Osteoblast (primary cell): Measurements from ENCODE around the gene ELOF1. TPM values are rescaled to one million over a fixed set of nuclear protein-coding genes. Genes with fewer than 3 reads are reported as not detected.

ENCODE experiments used
- DNase-seq: peaks from one replicate; pipeline ENCODE4 v3.0.0; 2011; ENCODE audit warnings: low spot score, mixed read lengths; ENCODE audit not compliant: insufficient read length; ENCODE audit errors: missing footprints
- H2AFZ ChIP-seq: 2 replicates; pipeline ENCODE4 v1.6.0; 2011; ENCODE audit warnings: mild to moderate bottlenecking, low read length
- H3K27ac ChIP-seq: 2 replicates; pipeline ENCODE4 v1.5.1; 2011; ENCODE audit warnings: mild to moderate bottlenecking, low read depth, low read length, moderate library complexity
- H3K27me3 ChIP-seq: 2 replicates; pipeline ENCODE4 v1.6.0; 2012; ENCODE audit warnings: mild to moderate bottlenecking, control low read depth, inconsistent platforms, low read length, moderate library complexity; ENCODE audit not compliant: insufficient read depth
- H3K36me3 ChIP-seq: 2 replicates; pipeline ENCODE4 v1.5.1; 2011; ENCODE audit warnings: mild to moderate bottlenecking, low read length, control low read depth, moderate library complexity; ENCODE audit not compliant: insufficient read depth
- H3K4me1 ChIP-seq: 2 replicates; pipeline ENCODE4 v1.5.1; 2011; ENCODE audit warnings: mild to moderate bottlenecking, low read length, control low read depth, moderate library complexity; ENCODE audit not compliant: insufficient read depth
- H3K4me2 ChIP-seq: 2 replicates; pipeline ENCODE4 v1.6.0; 2011; ENCODE audit warnings: mild to moderate bottlenecking, low read length; ENCODE audit not compliant: insufficient read depth
- H3K4me3 ChIP-seq: fragments of 200-600 bp; sonication (generic); 3 replicates; pipeline ENCODE4 v1.5.1; 2012; ENCODE audit warnings: mild to moderate bottlenecking, low read length, inconsistent platforms; ENCODE audit not compliant: insufficient read depth
- H3K79me2 ChIP-seq: 2 replicates; pipeline ENCODE4 v1.6.0; 2012; ENCODE audit warnings: mild to moderate bottlenecking, low read length, control low read depth, inconsistent platforms; ENCODE audit not compliant: insufficient read depth
- H3K9me3 ChIP-seq: 2 replicates; pipeline ENCODE4 v1.5.1; 2011; ENCODE audit warnings: low read depth, low read length, control low read depth
- H4K20me1 ChIP-seq: 2 replicates; pipeline ENCODE4 v1.6.0; 2012; ENCODE audit warnings: mild to moderate bottlenecking, low read length, control low read depth; ENCODE audit not compliant: insufficient read depth
- total RNA-seq: library from RNA; depleted of rRNA; stranded (reverse); fragments of >200 nt; gene quantifications from 2 replicates; pipeline ENCODE4 v1.2.3, GENCODE V29; 2012
- TF ChIP-seq, protein P1 (sequence below): IDR thresholded peaks from 2 replicates; pipeline ENCODE4 v1.5.1; 2011; ENCODE audit warnings: mild to moderate bottlenecking, low read depth, low read length, moderate library complexity; ENCODE audit errors: extremely low read depth

Gene ELOF1
- total RNA-seq, 1 donor, result 42.0 TPM

DNA sequence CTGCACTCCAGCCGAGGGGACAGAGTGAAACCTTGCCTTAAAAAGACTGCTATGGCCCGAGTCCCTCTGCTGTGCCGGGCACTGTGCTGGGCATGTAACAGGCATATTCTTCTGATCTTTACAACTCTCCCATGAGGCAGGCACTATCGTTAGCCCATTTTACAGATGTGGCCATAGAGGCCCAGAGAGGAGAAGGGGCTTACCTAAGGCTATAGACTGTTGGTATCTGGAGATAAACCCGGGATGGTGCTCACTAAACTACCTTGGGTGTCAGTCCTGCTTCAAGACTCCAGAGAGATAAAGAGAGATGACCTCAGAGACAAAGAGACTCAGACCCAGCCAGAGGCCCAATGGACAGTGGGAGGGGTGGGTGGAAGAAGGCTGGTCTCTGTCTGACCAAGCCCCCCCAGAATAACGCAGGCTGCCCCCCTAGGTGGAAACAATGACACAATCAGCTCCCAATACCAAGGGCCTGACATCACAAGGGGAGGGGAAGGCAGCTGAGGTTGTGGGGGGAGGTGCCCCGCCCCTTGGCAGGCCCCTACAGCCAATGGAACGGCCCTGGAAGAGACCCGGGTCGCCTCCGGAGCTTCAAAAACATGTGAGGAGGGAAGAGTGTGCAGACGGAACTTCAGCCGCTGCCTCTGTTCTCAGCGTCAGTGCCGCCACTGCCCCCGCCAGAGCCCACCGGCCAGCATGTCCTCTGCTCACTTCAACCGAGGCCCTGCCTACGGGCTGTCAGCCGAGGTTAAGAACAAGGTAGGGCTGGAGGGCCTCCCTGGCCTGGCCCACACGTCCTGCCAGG is 20.6 kb downstream of the ELOF1 start, which contains the start of gene CNN1:
CNN1 (plus strand) TSS at position 620 of the 805 bp plus-strand sequence; CDS start at position 697, 77 bp downstream.
- Histone ChIP-seq H3K27ac (peak within 1 kb of the TSS; percentile 23), H3K36me3 (no peaks in the 10 kb centered on the region), H3K9me3 (no peaks in the 10 kb centered on the region), H3K79me2 (no peaks in the 10 kb centered on the region), H3K4me1 (peaks cover 15% of the 10 kb centered on the region), H3K4me2 (peak within 1 kb of the TSS; percentile 68), H3K4me3 (peak within 1 kb of the TSS; percentile 57), H2AFZ (peak within 1 kb of the TSS; percentile 68), H4K20me1 (no peaks in the 10 kb centered on the region), H3K27me3 (no peaks in the 10 kb centered on the region)
- TF ChIP-seq, protein P1, sequence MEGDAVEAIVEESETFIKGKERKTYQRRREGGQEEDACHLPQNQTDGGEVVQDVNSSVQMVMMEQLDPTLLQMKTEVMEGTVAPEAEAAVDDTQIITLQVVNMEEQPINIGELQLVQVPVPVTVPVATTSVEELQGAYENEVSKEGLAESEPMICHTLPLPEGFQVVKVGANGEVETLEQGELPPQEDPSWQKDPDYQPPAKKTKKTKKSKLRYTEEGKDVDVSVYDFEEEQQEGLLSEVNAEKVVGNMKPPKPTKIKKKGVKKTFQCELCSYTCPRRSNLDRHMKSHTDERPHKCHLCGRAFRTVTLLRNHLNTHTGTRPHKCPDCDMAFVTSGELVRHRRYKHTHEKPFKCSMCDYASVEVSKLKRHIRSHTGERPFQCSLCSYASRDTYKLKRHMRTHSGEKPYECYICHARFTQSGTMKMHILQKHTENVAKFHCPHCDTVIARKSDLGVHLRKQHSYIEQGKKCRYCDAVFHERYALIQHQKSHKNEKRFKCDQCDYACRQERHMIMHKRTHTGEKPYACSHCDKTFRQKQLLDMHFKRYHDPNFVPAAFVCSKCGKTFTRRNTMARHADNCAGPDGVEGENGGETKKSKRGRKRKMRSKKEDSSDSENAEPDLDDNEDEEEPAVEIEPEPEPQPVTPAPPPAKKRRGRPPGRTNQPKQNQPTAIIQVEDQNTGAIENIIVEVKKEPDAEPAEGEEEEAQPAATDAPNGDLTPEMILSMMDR, result no peak
- peak; percentile 93 for DNase-seq

DNA sequence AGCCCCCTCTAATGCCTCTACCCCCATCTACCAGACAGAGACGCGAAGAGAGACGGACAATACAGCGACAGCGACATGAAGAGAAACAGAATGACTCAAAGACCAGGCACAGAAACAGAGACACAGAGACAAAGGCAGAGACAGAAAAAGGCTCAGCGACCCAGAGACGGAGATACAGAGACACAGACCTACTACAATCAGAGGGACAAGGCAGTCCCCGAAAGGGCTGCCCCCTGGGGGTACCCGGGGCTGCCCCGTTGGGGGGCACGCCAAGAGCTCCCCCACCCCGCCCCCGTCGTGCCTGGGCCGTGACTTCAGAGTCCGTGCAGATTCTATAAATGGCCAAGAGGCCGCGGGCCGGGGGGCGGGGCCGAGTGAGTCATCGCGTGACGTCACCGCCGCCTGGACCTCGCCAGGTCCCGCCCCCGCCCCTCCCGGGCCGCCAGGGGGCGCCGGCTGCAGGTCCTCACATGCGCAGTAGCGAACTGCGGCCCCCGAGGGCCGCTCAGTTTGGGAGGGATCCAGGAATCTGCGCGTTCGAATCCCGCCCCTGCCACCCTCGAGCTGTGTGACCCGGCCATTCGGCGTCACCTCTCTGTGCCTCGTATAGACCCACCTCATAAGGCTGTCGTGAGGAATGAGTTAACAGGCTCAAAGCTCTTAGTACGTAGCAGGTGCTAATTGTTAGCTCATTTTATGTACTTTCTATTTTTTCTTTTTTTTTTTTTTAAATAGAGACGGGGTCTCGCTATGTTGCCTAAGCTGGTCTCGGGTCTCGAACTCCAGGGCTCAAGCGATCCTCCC is 23.0 kb downstream of the ELOF1 start:
- Histone ChIP-seq H3K9me3 (no peaks in the 10 kb centered on the region), H3K27me3 (no peaks in the 10 kb centered on the region), H3K27ac (peak overlapping the region; percentile 80), H3K4me3 (peak overlapping the region; percentile 63), H4K20me1 (no peaks in the 10 kb centered on the region), H3K79me2 (no peaks in the 10 kb centered on the region), H3K36me3 (no peaks in the 10 kb centered on the region), H3K4me2 (peak overlapping the region; percentile 71), H2AFZ (peak overlapping the region; percentile 67), H3K4me1 (peaks cover 30% of the 10 kb centered on the region)
- TF ChIP-seq, protein P1, result peak; percentile 87
- DNase-seq, result peak; percentile 100

DNA sequence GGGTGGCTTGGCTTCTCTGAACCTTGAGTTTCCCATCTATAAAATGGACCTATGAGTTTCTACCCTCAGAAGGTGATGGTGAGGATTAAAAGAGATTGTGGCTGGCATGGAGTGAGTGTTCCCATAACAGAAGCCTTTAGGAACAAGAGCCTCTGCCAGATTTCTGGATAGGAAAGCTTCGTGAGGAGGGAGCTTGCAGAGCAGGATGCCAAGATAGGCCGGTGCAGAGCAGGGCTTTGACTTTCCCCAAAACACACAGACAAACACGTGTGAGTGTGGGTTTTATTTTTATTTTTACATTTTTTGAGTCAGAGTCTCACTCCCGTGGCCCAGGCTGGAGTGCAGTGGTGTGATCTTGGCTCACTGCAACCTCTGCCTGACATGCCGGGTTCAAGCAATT is 24.1 kb downstream of the ELOF1 start:
- DNase-seq, result peak; percentile 56

More for the DNA sequence above, 24.1 kb downstream of the ELOF1 start:
- Histone ChIP-seq H3K4me2 (no peak overlapping the region), H3K27me3 (no peaks in the 10 kb centered on the region), H3K27ac (no peak overlapping the region), H3K9me3 (no peaks in the 10 kb centered on the region), H3K4me1 (peaks cover 30% of the 10 kb centered on the region), H2AFZ (no peak overlapping the region), H3K36me3 (no peaks in the 10 kb centered on the region), H4K20me1 (no peaks in the 10 kb centered on the region), H3K79me2 (no peaks in the 10 kb centered on the region), H3K4me3 (no peak overlapping the region)
- TF ChIP-seq, protein P1, result no peak
